Activated CD8-positive, alpha-beta memory T cell treated with anti-CD3 and anti-CD28 coated beads, Interleukin-2, amount 50 U/mL, for 24 hours (primary cell): ENCODE measurements around the gene NDEL1.

Source experiments
- DNase-seq: peaks from one replicate; pipeline ENCODE4 v3.0.0-alpha.2; 2020; ENCODE audit errors: extremely low read depth

The NDEL1 gene

GRCh38 chr17:8477715-8478441 lies 42.2 kb downstream of the NDEL1 start:
- DNase-seq: no peak

GRCh38 chr17:8479431-8479947 lies 43.8 kb downstream of the NDEL1 start:
- DNase-seq: no peak

GRCh38 chr17:8480011-8480976 lies 44.6 kb downstream of the NDEL1 start:
- DNase-seq: no peak

DNA sequence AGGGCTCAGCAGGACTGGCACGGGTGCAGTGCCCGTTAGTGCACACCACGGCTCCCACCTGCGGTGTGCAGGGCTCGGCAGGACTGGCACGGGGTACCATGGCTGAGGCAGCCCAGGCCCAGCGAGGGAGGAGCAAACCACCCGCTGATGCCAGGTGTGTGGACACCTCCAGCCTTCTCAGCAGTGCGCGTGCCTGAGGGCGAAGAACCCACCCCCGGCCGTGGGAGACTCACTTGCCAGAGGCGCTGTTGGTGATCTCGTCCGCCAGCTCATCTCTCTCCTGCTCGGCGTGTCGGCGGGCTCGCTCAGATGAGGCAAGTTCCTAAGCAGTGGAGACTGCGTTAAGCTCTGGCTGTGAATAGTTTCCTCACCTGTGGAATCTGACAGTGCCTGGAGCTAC lies 45.4 kb downstream of the NDEL1 start:
- DNase-seq: no peak

GRCh38 chr17:8481703-8482102 lies 46.0 kb downstream of the NDEL1 start:
- DNase-seq: no peak

DNA sequence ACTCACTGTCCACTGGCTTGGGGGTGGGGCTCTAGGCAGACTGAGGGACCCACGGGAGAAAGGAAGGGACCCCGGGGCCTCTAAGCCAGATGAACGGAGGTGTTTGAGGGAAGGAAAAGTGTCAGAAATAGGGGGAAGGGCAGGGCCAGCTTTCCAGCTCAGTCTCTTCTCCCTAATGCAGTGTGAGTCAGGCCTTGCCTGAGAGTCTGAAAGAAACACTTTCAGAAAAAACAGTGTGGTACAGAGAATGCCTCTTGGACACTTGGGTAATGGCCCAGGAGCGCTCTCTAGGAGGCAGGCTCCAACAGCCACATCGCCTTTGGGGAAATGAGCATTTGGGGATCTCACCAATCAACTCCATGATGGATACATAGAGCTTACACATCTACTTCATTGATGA lies 46.9 kb downstream of the NDEL1 start:
- DNase-seq: no peak

DNA sequence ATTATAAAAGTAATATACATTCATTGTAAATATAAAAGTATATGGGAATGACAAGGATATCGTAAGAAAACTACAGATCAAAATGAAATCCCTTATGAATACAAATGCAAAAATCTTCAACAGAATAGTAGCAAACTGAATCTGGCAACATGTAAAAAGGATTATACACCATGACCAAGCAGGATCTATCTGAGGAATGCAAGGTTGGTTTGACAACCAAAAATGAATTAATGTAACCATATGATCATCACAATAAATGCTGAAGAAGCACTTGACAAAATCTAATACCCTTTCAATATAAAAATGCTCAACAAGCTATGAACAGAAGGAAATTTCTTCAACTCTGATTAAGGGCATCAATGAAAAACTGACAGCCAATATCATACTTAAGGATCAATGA lies 48.8 kb downstream of the NDEL1 start:
- DNase-seq: no peak

- DNase-seq: no peak
These were observed 49.8 kb downstream of the NDEL1 start for GRCh38 chr17:8485491-8485890.

DNA sequence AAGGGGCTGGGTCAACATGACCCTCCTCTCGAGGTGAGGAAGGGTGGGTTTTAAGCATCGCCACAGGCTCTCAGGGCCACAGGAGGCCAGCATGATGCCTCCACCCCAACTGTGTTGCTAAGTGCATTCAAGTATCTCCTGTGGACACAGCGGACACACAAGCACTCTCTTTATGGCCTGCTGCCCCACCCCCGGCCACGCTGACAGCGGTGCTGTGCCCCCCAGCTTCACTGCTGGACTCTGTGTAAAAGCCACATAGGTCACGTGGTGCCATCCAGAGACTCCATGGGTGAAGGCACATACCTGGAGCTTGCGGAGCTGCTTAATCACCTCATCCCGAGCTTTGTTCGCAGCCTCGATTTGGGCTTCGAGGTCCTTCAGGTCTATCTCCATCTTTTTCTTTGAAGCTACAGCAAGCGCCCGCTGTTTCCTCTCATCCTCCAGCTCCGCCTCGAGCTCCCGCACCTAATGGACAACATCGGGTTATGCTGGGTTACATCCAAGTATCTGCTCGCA lies 51.5 kb downstream of the NDEL1 start:
- DNase-seq: no peak

GRCh38 chr17:8487743-8488142 lies 52.1 kb downstream of the NDEL1 start:
- DNase-seq: no peak

- DNase-seq: no peak
These were observed 52.8 kb downstream of the NDEL1 start for GRCh38 chr17:8488491-8488890.

DNA sequence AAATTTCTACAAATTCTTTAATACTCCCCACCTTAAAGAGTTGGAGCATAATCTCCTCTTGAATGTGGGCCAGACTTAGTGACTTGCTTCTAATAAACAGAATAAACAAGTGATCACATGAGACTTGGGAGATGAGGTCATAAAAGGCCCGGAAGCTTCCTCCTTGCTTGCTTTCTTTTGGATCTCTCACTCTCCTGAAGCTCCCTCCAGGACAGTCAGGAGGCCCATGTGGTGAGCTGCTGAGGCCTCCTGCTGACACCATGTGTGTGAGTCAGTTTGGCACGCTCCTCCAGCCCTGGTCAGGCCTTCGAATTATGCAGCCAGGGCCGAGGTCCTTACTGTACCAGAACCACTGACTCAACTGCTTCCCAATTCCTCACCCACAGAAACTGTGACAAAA lies 53.2 kb downstream of the NDEL1 start:
- DNase-seq: no peak

GRCh38 chr17:8489841-8490240 lies 54.2 kb downstream of the NDEL1 start:
- no peak for DNase-seq

GRCh38 chr17:8490256-8491023 lies 54.8 kb downstream of the NDEL1 start:
- no peak for DNase-seq

DNA sequence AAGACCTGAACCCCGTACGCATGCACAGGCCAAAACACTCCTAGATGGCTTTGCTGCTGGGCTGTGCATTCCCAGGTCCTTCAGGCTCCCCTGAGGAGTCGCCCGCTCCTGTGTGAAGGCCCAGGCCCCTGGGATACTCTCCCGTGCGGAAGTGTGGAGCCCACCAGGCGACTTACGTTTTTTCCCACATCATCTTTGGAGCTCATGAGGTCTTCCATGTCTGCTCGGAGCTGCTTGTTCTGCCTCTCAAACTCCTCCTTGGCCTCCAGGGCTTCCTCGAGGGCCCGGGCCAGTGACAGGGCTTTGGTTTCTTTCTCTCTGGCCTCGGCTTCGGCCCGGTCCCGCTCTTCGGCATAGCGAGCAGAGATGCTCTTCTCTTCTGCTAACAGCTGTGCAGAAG lies 56.4 kb downstream of the NDEL1 start:
- no peak for DNase-seq

GRCh38 chr17:8494021-8494420 lies 58.3 kb downstream of the NDEL1 start:
- DNase-seq: no peak

- DNase-seq: no peak
These were observed 58.9 kb downstream of the NDEL1 start for GRCh38 chr17:8494506-8495111.

DNA sequence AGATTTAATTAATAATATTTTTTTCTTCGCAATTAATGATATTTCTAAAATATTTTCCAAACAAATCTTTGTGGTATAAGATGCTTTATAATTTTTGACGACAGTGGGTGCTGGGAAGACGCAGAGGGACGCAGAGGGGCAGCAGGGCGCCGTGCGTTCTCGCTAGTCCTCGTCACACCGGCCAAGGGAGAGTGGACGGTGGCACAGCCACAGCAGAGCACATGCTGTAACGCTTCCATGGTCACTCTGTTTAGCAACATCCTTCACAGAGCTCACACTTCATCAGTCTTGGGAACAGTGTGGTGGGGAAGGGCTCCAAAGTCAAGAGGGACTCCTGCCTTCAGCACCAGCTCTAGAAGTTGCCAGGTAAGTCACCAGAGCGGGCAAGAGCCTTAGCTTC lies 60.4 kb downstream of the NDEL1 start:
- DNase-seq: no peak

DNA sequence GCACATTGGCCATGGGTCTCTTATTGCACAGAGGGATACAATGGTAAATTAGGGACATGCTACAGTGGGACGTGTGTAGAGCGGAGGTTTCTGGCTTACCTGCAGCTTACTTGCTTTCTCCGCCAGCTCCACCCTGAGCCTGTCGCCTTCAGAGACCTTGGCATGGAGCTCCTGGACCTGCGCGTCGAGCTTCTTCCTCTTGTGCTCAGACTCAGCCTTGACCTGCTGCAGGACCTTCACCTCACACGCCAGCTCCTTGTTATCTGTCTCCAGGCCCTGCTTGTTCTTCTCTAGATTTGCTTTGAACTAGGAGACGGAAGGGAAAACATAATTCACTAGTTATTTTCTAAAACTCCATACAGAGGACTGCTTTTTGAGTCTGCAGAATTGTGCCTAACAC lies 63.5 kb downstream of the NDEL1 start:
- no peak for DNase-seq

GRCh38 chr17:8499614-8500013 lies 63.9 kb downstream of the NDEL1 start:
- no peak for DNase-seq

GRCh38 chr17:8500609-8501008 lies 64.9 kb downstream of the NDEL1 start:
- DNase-seq: no peak
